C4-2B (cell line): ENCODE measurements around the gene ITPRIP.

Experiments
- H3K27ac ChIP-seq: fragments of 450-650 bp; 2 replicates; pipeline ENCODE4 v1.5.1; 2017
- ZFX ChIP-seq: fragments of 450-650 bp; IDR thresholded peaks from 2 replicates; pipeline ENCODE4 v1.6.1; 2017
- TF ChIP-seq, protein P1 (sequence below): fragments of 450-650 bp; conservative IDR thresholded peaks from 2 replicates; pipeline ENCODE4 v1.5.1; 2017; ENCODE audit warnings: mild to moderate bottlenecking

Gene ITPRIP

DNA sequence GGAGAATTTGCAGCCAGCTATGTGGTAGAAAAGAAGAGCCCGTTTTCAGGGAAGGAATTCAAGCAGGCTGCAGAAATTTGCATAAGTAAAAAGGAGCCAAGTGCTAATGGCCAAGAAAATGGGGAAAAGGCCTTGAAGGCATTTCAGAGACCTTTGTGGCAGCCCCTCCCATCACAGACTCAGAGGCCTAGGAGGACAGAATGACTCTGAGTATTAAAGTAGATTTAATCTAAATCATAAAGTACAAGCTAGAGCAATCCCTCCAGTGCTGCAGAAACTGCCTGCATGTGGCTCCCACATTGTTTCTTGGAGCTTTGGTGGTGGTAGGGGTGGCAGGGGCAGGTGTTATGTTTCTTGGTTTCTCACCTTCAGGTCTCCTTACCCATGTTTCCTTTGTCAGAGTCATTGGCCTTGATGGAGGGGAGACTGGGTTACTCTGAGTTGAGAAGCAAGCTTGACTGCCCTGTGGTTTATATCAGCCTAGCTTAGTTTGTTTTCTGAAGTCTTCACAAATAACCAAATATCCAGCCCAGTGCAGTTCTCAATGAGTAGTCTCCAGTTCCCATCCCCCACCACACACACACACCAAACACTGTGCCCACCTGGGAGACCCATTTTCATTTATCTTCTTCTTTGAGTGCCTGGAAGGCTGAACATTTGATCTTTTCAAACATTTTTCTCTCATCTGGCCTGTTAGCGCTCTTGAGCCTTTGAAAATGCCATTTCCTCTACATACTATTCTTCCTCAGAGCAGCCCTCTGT, 34.5 kb downstream of the ITPRIP start:
- H3K27ac ChIP-seq: peak overlapping the region; percentile 85; the same call in 1 of the 2 replicates
- TF ChIP-seq, protein P1, sequence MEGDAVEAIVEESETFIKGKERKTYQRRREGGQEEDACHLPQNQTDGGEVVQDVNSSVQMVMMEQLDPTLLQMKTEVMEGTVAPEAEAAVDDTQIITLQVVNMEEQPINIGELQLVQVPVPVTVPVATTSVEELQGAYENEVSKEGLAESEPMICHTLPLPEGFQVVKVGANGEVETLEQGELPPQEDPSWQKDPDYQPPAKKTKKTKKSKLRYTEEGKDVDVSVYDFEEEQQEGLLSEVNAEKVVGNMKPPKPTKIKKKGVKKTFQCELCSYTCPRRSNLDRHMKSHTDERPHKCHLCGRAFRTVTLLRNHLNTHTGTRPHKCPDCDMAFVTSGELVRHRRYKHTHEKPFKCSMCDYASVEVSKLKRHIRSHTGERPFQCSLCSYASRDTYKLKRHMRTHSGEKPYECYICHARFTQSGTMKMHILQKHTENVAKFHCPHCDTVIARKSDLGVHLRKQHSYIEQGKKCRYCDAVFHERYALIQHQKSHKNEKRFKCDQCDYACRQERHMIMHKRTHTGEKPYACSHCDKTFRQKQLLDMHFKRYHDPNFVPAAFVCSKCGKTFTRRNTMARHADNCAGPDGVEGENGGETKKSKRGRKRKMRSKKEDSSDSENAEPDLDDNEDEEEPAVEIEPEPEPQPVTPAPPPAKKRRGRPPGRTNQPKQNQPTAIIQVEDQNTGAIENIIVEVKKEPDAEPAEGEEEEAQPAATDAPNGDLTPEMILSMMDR: no peak
- no peak for TF ChIP-seq ZFX

DNA sequence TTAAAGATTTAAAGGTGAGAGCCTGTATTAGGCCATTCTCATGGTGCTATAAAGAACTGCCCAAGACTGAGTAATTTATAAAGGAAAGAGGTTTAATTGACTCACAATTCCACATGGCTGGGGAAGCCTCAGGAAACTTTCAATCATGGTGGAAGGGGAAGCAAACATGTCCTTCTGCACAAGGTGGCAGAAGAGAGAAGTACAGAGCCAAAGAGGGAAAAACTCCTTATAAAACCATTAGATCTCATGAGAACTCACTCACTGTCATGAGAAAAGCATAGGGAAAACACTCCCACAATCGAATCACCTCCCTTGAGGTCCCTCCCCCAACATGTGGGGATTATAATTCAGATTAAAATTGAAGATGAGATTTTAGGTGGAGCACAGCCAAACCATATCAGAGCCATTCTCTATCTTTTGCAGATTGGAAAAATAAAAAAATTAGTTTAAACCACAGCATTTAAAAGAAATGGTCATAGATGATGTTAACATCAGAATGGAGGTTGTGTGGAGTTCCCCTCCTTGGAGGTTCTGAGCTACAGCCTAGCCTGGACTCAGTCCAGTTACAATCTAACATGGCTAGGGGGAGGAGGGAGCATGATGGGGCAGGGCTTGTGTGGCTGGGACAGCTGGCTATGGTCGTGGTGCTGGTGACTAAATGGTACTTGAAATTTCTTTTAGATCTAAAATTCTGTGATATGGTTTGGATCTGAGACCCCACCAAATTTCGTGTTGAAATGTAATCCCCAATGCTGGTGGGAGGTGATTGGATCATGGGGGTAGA, 36.2 kb downstream of the ITPRIP start:
- TF ChIP-seq, protein P1: no peak
- TF ChIP-seq ZFX: no peak
- no peak overlapping the region for H3K27ac ChIP-seq

DNA sequence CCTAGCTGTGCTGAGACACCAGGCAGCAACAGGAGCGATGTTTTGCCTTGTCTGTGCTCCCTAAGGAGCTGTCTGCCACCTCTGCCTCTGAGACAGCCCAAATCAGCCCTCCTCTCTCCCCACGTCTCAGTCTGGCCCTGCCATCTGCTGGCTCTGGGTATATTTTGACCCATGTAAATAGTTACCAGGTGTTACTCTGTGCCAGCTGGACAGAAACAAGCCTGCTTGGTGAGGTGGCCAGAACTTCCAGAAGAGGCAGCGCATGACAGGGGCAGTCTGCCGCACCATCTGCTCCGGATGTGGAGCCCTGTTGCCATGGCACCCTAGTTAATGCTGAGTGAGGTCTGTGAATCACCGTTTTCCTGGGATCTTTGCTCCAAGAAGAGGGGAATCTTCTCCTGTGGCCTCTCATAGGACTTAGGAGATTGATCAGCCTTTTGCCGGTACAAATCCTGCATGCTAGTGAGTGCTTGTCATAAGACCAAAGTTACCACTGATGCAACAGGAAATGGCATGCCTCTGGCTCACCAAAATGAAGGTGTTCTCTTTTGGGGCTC, 37.5 kb downstream of the ITPRIP start:
- no peak for TF ChIP-seq ZFX
- TF ChIP-seq, protein P1: peak; percentile 23
- peak overlapping the region; percentile 7; the same call in 1 of the 2 replicates for H3K27ac ChIP-seq

DNA sequence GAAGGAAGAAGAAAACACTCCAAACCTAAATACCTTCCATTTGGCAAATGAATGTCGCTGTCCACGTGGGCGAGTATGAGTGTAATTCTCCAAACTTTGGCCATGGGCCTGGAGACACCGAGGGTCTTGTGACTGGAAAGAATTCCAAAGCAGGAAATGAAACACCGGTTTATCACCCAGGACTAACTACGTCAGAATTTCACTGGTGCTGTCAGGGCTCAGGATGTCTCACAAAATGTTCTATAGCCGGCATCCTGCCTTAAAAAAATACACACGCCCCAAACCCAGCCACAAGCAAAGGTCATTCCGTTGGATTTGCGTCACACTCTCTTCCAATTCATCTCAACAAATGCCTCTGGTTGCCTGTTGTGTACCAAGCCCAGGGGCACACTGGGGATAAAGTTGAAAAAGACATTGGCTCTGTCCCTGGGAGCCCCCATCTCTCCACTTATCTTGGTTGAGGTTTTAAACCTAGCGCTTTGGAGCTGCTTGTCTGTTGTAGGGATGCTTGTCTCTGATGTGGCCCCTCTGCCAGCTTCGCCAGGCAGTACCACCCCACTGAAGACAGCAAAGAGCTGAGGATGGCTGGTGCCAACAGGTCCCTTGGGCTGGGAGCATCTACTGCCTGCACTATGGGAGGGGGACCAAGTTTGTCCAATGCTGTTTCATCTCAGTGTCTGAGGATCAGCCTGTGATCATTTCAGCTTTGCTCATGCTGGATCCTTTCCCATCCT, 38.1 kb downstream of the ITPRIP start:
- H3K27ac ChIP-seq: peak overlapping the region; percentile 7; the same call in 1 of the 2 replicates
- no peak for TF ChIP-seq ZFX
- TF ChIP-seq, protein P1: no peak

DNA sequence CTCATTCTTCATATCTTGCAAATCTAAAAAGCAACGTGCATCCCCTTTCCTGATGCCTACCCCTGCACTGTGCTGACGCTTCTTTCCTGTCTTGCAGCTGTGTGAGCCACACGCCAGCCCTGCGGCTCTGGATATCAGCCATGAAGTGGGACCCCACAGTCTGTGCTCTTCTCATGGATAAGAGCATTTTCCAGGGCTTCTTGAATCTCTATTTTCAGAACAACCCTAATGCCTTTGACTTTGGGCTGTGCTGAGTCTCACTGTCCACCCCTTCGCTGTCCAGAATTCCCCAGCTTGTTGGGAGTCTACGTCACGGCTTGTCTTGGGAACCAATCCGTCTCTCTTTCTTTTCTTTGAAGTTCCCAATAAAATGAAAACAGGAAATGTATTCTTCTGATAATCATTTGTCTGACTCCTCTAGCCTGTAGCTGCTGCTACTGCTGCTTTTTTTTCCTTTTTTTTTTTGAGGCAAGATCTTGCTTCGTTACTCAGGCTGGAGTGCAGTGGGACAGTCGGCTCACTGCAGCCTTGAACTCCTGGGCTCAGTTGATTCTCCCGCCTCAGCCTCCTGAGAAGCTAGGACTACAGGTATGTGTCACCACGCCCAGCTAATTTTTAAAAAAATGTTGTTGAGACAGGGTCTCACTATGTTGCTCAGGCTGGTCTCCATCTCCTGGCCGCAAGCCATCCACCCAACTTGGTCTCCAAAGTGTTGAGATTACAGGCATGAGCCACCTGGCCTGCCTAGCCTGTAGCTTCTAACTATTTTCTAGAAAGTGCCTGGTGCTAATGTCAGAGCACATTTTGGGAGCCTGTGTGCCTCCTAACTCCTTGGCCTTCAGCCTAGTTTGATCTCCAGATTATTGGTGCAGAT, 39.0 kb downstream of the ITPRIP start:
- TF ChIP-seq, protein P1: no peak
- no peak for TF ChIP-seq ZFX
- H3K27ac ChIP-seq: no peak overlapping the region
